Esophagus (tissue), 2 donors: ENCODE data around the gene CPNE5. TPM values are rescaled to one million over a fixed set of nuclear protein-coding genes. Genes with fewer than 3 reads are reported as not detected.

Source experiments
- H3K27ac ChIP-seq, 2 donors: one replicate each; pipeline ENCODE4 v1.5.1; 2013; ENCODE audit warnings: low read depth in 2 of 2, mild to moderate bottlenecking in 2 of 2, inconsistent platforms in 1 of 2, low read length in 1 of 2, moderate library complexity in 1 of 2
- H3K27me3 ChIP-seq, 2 donors: one replicate each; pipeline ENCODE4 v1.6.1; 2013; ENCODE audit warnings: low read length in 2 of 2, control low read depth in 1 of 2, mild to moderate bottlenecking in 1 of 2; ENCODE audit not compliant: insufficient read depth in 2 of 2, control insufficient read depth in 1 of 2
- H3K36me3 ChIP-seq, 2 donors: one replicate each; pipeline ENCODE4 v1.6.1; 2013; ENCODE audit warnings: low read length in 1 of 2; ENCODE audit not compliant: control insufficient read depth in 2 of 2, insufficient read depth in 2 of 2
- H3K4me1 ChIP-seq, 2 donors: one replicate each; pipeline ENCODE4 v1.6.1; 2013; ENCODE audit warnings: low read length in 1 of 2; ENCODE audit not compliant: control insufficient read depth in 2 of 2, insufficient read depth in 2 of 2
- H3K4me3 ChIP-seq, 2 donors: one replicate each; pipeline ENCODE4 v1.5.1; 2013; ENCODE audit warnings: low read length in 2 of 2, mild to moderate bottlenecking in 2 of 2, low read depth in 1 of 2, moderate library complexity in 1 of 2
- H3K9me3 ChIP-seq, 2 donors: one replicate each; pipeline ENCODE4 v1.6.1; 2013; ENCODE audit warnings: mild to moderate bottlenecking in 2 of 2, low read depth in 1 of 2, low read length in 1 of 2, moderate library complexity in 1 of 2; ENCODE audit not compliant: control insufficient read depth in 2 of 2, insufficient read depth in 1 of 2
- WGBS, 2 donors: extraction: QIAGEN DNeasy Blood & Tissue Kit; methylation state at CpG; one replicate each; pipeline ENCODE4 v1.1.7; 2013; 5-methylcytosine and 5-hydroxymethylcytosine counted together
- polyA plus RNA-seq, 2 donors: library from polyadenylated mRNA; stranded (reverse); fragments of 200-250 nt; gene quantifications; one replicate each; pipeline ENCODE4 v1.2.3, GENCODE V29; 2013
- donor health status: healthy with polysubstance abuse.
- donor health status: Bipolar disorder and iron deficiency.

Gene CPNE5
- polyA plus RNA-seq, 2 donors: 0.73 to 0.81 TPM

DNA sequence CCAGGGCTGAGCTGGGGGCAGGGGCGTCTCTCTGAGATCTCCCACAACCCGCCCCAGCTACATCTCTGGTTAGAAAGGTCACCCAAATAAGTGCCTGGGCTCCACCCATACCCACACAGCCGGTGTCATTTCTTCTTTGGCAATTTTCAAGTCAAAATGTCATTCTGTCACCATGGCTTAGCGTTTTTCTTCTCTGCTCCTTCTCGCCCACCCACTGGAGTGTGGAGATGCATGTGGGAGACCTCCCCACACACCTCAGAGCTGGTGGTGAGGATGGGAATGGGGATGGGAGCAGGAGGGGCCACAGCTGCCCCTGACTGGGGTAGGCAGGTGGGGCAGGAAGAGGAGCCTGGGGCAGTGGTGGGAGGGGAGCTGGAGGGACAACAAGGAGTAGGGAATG, 63.1 kb downstream of the CPNE5 start:
- no peaks in the 10 kb centered on the region for H3K27me3 ChIP-seq
- no peaks in the 10 kb centered on the region for H3K9me3 ChIP-seq
- H3K4me3 ChIP-seq: no peak overlapping the region
- no peak overlapping the region for H3K27ac ChIP-seq
- H3K36me3 ChIP-seq: no peaks in the 10 kb centered on the region
- H3K4me1 ChIP-seq: no peaks in the 10 kb centered on the region
- WGBS, 2 donors: 83 to 85% methylated on average over 5 of the region's 5 CpGs

- no peaks in the 10 kb centered on the region for H3K9me3 ChIP-seq
- H3K27me3 ChIP-seq: no peaks in the 10 kb centered on the region
- H3K4me3 ChIP-seq: no peak overlapping the region
- WGBS, 2 donors: 86 to 89% methylated on average over 5 of the region's 5 CpGs
- H3K36me3 ChIP-seq: no peaks in the 10 kb centered on the region
- H3K27ac ChIP-seq: no peak overlapping the region
- H3K4me1 ChIP-seq: peaks cover 0 to 3% of the 10 kb centered on the region in 2 donors
Measured at GRCh38 chr6:36774331-36774730, 64.9 kb downstream of the CPNE5 start.

- Histone ChIP-seq H3K27me3 (no peaks in the 10 kb centered on the region), H3K27ac (no peak overlapping the region), H3K4me3 (no peak overlapping the region), H3K36me3 (no peaks in the 10 kb centered on the region), H3K9me3 (no peaks in the 10 kb centered on the region), H3K4me1 (peaks cover 0 to 3% of the 10 kb centered on the region in 2 donors)
- WGBS, 2 donors: 84 to 89% methylated on average over 8 of the region's 8 CpGs
Measured at GRCh38 chr6:36772397-36772796, 66.8 kb downstream of the CPNE5 start.

DNA sequence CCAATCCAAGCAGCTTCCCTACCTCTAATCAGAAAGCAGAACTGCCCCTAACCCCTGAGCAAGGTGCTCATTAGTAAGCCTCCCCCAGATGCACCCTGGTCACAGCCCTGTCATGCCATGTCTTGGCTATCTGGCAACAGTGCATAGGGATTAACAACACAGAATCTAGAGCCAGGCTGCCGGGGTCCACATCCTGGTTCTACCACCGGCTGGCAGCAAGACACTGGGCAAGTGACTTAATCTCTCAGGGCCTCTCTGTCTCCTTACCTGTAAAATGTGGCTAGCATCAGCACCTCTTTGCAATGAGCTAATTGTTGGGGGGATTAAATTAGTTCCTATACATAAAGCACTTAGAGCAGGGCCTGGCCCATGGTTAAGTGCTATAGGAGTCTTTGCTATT, 68.1 kb downstream of the CPNE5 start:
- Histone ChIP-seq H3K27me3 (no peaks in the 10 kb centered on the region), H3K36me3 (no peaks in the 10 kb centered on the region), H3K9me3 (no peaks in the 10 kb centered on the region), H3K27ac (no peak overlapping the region), H3K4me3 (no peak overlapping the region), H3K4me1 (peaks cover 0 to 3% of the 10 kb centered on the region in 2 donors)
- 78 to 90% methylated on average over 2 of the region's 2 CpGs for WGBS, 2 donors

GRCh38 chr6:36769676-36770499, 69.4 kb downstream of the CPNE5 start:
- 74 to 81% methylated on average over 18 of the region's 18 CpGs for WGBS, 2 donors
- peaks cover 0 to 3% of the 10 kb centered on the region in 2 donors for H3K4me1 ChIP-seq
- H3K36me3 ChIP-seq: no peaks in the 10 kb centered on the region
- no peak overlapping the region for H3K4me3 ChIP-seq
- H3K27me3 ChIP-seq: no peaks in the 10 kb centered on the region
- no peaks in the 10 kb centered on the region for H3K9me3 ChIP-seq
- H3K27ac ChIP-seq: peak overlapping the region in 1 of 2 donors; percentile 9

DNA sequence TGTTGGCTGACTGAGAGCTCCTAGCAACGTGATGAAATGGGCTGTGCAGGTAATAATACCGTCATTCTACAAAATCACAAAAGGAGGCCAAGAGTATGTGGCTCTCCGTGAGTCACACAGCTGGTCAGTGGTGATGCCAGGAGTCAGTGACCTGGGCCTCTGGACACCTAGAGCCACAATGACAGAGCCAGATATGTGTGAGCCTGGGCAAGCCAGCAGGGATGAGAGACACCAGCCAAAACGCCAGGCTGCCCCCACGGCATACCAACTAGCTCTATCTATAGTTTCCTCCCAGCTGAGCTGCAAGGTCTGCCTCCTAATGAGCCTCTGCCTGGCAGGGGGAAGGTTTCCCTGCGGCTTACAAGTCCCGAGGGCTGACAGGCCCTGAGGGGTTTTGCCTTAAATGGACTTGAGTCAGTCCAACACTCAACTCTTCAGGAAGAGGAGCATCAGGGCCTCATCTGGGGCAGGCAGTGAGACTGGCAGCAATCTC, 70.0 kb downstream of the CPNE5 start:
- Histone ChIP-seq H3K36me3 (no peaks in the 10 kb centered on the region), H3K27me3 (no peaks in the 10 kb centered on the region), H3K9me3 (no peaks in the 10 kb centered on the region), H3K4me1 (peaks cover 0 to 3% of the 10 kb centered on the region in 2 donors), H3K27ac (peak overlapping the region in 1 of 2 donors; percentile 9), H3K4me3 (no peak overlapping the region)
- 55 to 61% methylated on average over 7 of the region's 7 CpGs for WGBS, 2 donors

- Histone ChIP-seq H3K27ac (no peak overlapping the region), H3K9me3 (no peaks in the 10 kb centered on the region), H3K4me3 (no peak overlapping the region), H3K36me3 (no peaks in the 10 kb centered on the region), H3K27me3 (no peaks in the 10 kb centered on the region), H3K4me1 (peaks cover 0 to 3% of the 10 kb centered on the region in 2 donors)
- 82 to 88% methylated on average over 10 of the region's 10 CpGs for WGBS, 2 donors
Measured at GRCh38 chr6:36766399-36766945, 72.8 kb downstream of the CPNE5 start.

DNA sequence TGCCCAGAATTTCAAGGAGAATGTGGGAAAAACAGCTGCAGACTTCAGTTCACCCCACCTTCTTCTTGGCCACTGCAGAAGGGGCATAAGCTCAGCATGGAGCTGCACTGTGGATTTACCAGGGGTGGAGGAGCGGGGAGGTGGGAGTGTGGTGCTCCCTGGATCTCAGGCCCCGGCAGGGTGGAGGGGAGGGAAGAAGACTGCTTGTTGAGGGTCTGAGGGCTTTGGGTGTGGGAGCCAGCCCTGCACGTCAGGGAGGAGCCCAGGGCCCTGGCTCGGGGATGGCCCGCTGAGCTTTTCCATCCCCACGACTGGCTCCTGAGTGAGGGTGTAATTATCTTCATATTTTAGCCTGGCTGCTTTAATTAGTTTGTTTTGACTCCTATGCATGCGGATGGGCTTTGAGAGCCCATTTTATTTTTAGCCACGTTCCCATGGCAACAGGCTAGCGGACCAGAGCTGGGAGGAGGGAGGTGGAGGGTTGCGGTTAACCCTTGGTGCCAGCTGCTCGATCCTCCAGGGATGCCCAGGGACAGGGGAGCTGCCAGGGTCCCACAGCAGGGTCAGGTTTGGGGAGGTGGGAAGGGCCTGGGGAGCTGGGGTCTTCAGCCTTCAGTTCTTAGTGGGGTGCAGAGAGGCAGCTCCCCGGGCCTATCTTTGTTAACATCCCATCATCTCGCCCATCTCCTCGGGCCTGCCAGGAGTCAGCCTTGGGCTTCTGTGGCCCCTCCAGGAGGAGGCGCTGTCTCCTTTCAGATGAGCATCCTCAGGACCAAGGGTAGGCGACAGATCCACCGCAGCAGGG, 73.4 kb downstream of the CPNE5 start:
- 36% methylated on average over 17 of the region's 17 CpGs for WGBS, 2 donors
- no peak overlapping the region for H3K27ac ChIP-seq
- no peaks in the 10 kb centered on the region for H3K9me3 ChIP-seq
- H3K36me3 ChIP-seq: no peaks in the 10 kb centered on the region
- no peak overlapping the region for H3K4me3 ChIP-seq
- H3K27me3 ChIP-seq: no peaks in the 10 kb centered on the region
- H3K4me1 ChIP-seq: peaks cover 0 to 3% of the 10 kb centered on the region in 2 donors

- no peaks in the 10 kb centered on the region for H3K9me3 ChIP-seq
- H3K4me3 ChIP-seq: no peak overlapping the region
- H3K27ac ChIP-seq: no peak overlapping the region
- H3K36me3 ChIP-seq: no peaks in the 10 kb centered on the region
- WGBS, 2 donors: 80 to 81% methylated on average over 10 of the region's 10 CpGs
- peaks cover 0 to 3% of the 10 kb centered on the region in 2 donors for H3K4me1 ChIP-seq
- H3K27me3 ChIP-seq: no peaks in the 10 kb centered on the region
Measured at GRCh38 chr6:36765190-36765589, 74.1 kb downstream of the CPNE5 start.
